D721Med (cell line): ENCODE data around the gene ZNF407.

Experiments
- DNase-seq: peaks from one replicate; pipeline ENCODE4 v3.0.0; 2011; ENCODE audit warnings: low spot score; ENCODE audit not compliant: insufficient read length
- FAIRE-seq: peaks from 2 replicates; lab custom pipeline; 2011; peaks lifted over from hg19 to GRCh38; lab: Jason Lieb, UNC
- CTCF ChIP-seq: IDR thresholded peaks from 2 replicates; pipeline ENCODE4 v1.5.1; 2012; ENCODE audit warnings: mild to moderate bottlenecking, control low read depth; ENCODE audit not compliant: insufficient read depth; ENCODE audit errors: missing control alignments

ZNF407 gene

GRCh38 chr18:74990563-74991081 lies 393.0 kb downstream of the ZNF407 start:
- FAIRE-seq (no peak), DNase-seq (no peak)
- TF ChIP-seq CTCF = no peak

GRCh38 chr18:74994502-74995418 lies 397.1 kb downstream of the ZNF407 start:
- no peak for TF ChIP-seq CTCF
- DNase-seq (no peak), FAIRE-seq (peak; percentile 91)

GRCh38 chr18:74995419-74995736 lies 397.7 kb downstream of the ZNF407 start:
- FAIRE-seq (no peak), DNase-seq (no peak)
- TF ChIP-seq CTCF = no peak

- no peak for FAIRE-seq
- TF ChIP-seq CTCF = no peak
- DNase-seq = no peak
Measured at GRCh38 chr18:74996055-74996454, 398.4 kb downstream of the ZNF407 start.

GRCh38 chr18:74996996-74997395 lies 399.3 kb downstream of the ZNF407 start:
- no peak for TF ChIP-seq CTCF
- DNase-seq (no peak), FAIRE-seq (no peak)

- FAIRE-seq = no peak
- TF ChIP-seq CTCF = no peak
- no peak for DNase-seq
Measured at GRCh38 chr18:75000920-75001319, 403.2 kb downstream of the ZNF407 start.

- DNase-seq = no peak
- peak; percentile 98 for FAIRE-seq
- TF ChIP-seq CTCF = no peak
Measured at GRCh38 chr18:75003039-75003438, 405.4 kb downstream of the ZNF407 start.
